Renal cortical epithelial cell (primary cell): ENCODE data around the gene SPTSSB. TPM values are rescaled to one million over a fixed set of nuclear protein-coding genes. Genes with fewer than 3 reads are reported as not detected.

Experiments
- total RNA-seq: library from RNA; depleted of rRNA; stranded (reverse); fragments of >200 nt; gene quantifications from 2 replicates; pipeline ENCODE4 v1.2.3, GENCODE V29; 2014

The SPTSSB gene
- total RNA-seq, 1 donor from 2014 or later: not detected

Other genes starting within 250 kb of the SPTSSB start
- 107 and 140 TPM in 2 replicates for gene NMD3, start 150.2 kb downstream of the SPTSSB start, total RNA-seq
- not detected in 2 replicates for gene OTOL1, start 125.3 kb upstream of the SPTSSB start, total RNA-seq